IPS-18c (cell line): ENCODE data around the gene ITGAL.

Experiments
- H3K4me3 ChIP-seq: 2 replicates; pipeline ENCODE4 v1.7.0; 2013; ENCODE audit warnings: low read depth, mild to moderate bottlenecking, low read length, moderate library complexity; ENCODE audit not compliant: insufficient read depth
- H3K9me3 ChIP-seq: one replicate; pipeline ENCODE4 v1.6.1; 2013; ENCODE audit warnings: mild to moderate bottlenecking, low read length, moderate library complexity; ENCODE audit not compliant: control insufficient read depth, insufficient read depth

The ITGAL gene

GRCh38 chr16:30472328-30472942 lies at the start of gene ITGAL:
TSS of gene ITGAL (plus strand) at chr16:30472742. CDS start at chr16:30472838, 96 bp downstream.
- no peak within 1 kb of the TSS for H3K4me3 ChIP-seq
- no peaks in the 10 kb centered on the region for H3K9me3 ChIP-seq

GRCh38 chr16:30428055-30428454 lies 44.5 kb upstream of the ITGAL start:
- Histone ChIP-seq H3K4me3 (peak overlapping the region; percentile 3; the same call in 1 of the 2 replicates), H3K9me3 (no peaks in the 10 kb centered on the region)

- Histone ChIP-seq H3K9me3 (no peaks in the 10 kb centered on the region), H3K4me3 (peak overlapping the region; percentile 88)
Observed at GRCh38 chr16:30429418-30429677, 43.2 kb upstream of the ITGAL start.

GRCh38 chr16:30429678-30430427 lies 42.7 kb upstream of the ITGAL start, which contains the start of gene DCTPP1:
TSS of gene DCTPP1 (minus strand) at chr16:30430030. CDS start at chr16:30429980, 50 bp downstream.
- Histone ChIP-seq H3K9me3 (no peaks in the 10 kb centered on the region), H3K4me3 (peak within 1 kb of the TSS; percentile 88)

- Histone ChIP-seq H3K9me3 (no peaks in the 10 kb centered on the region), H3K4me3 (0 out of 2 replicates have a peak overlapping the region, but pooled peaks have one; percentile 22)
Observed at GRCh38 chr16:30430428-30430970, 42.0 kb upstream of the ITGAL start.

- Histone ChIP-seq H3K9me3 (no peaks in the 10 kb centered on the region), H3K4me3 (no peak overlapping the region)
Observed at GRCh38 chr16:30434852-30435251, 37.7 kb upstream of the ITGAL start.

GRCh38 chr16:30437511-30438046 lies 35.0 kb upstream of the ITGAL start:
- no peaks in the 10 kb centered on the region for H3K9me3 ChIP-seq
- no peak overlapping the region for H3K4me3 ChIP-seq

GRCh38 chr16:30438835-30439234 lies 33.7 kb upstream of the ITGAL start:
- Histone ChIP-seq H3K4me3 (no peak overlapping the region), H3K9me3 (no peaks in the 10 kb centered on the region)

- Histone ChIP-seq H3K4me3 (no peak overlapping the region), H3K9me3 (no peaks in the 10 kb centered on the region)
Observed at GRCh38 chr16:30439720-30440348, 32.7 kb upstream of the ITGAL start.

GRCh38 chr16:30443631-30444030 lies 28.9 kb upstream of the ITGAL start:
- H3K9me3 ChIP-seq = no peaks in the 10 kb centered on the region
- no peak overlapping the region for H3K4me3 ChIP-seq

GRCh38 chr16:30444231-30445148 lies 28.1 kb upstream of the ITGAL start:
- no peaks in the 10 kb centered on the region for H3K9me3 ChIP-seq
- H3K4me3 ChIP-seq = peak overlapping the region; percentile 81

- Histone ChIP-seq H3K9me3 (no peaks in the 10 kb centered on the region), H3K4me3 (peak overlapping the region; percentile 81)
Observed at GRCh38 chr16:30445149-30445407, 27.5 kb upstream of the ITGAL start.

GRCh38 chr16:30445408-30446202 lies 26.9 kb upstream of the ITGAL start, which contains the start of gene SEPHS2:
TSS of gene SEPHS2 (minus strand) at chr16:30445874. CDS start at chr16:30445727, 147 bp downstream.
- Histone ChIP-seq H3K4me3 (peak within 1 kb of the TSS; percentile 81), H3K9me3 (no peaks in the 10 kb centered on the region)

- peak overlapping the region; percentile 81 for H3K4me3 ChIP-seq
- H3K9me3 ChIP-seq = no peaks in the 10 kb centered on the region
Observed at GRCh38 chr16:30446203-30446595, 26.3 kb upstream of the ITGAL start.

- Histone ChIP-seq H3K9me3 (no peaks in the 10 kb centered on the region), H3K4me3 (no peak overlapping the region)
Observed at GRCh38 chr16:30447512-30448226, 24.9 kb upstream of the ITGAL start.

- Histone ChIP-seq H3K4me3 (no peak overlapping the region), H3K9me3 (no peaks in the 10 kb centered on the region)
Observed at GRCh38 chr16:30449116-30449435, 23.5 kb upstream of the ITGAL start.
